Measurements from ENCODE around the gene MAU2.
"Not testable (repeated sequence)": the region's sequence is repeated elsewhere in the genome, so short reads cannot be mapped to it uniquely, and the experiment has no call there.

The MAU2 gene

GRCh38 chr19:19345970-19346369 is 25.3 kb downstream of the MAU2 start:
- DNase-seq (ENCODE audit: low read depth in 3 of 3, low spot score in 1 of 3): no peak

GRCh38 chr19:19347401-19348110 is 26.9 kb downstream of the MAU2 start:
- no peak for DNase-seq (ENCODE audit: low read depth in 3 of 3, low spot score in 1 of 3)

- DNase-seq (ENCODE audit: low read depth in 3 of 3, low spot score in 1 of 3): no peak
Observed at GRCh38 chr19:19348266-19348665, 27.6 kb downstream of the MAU2 start.

DNA sequence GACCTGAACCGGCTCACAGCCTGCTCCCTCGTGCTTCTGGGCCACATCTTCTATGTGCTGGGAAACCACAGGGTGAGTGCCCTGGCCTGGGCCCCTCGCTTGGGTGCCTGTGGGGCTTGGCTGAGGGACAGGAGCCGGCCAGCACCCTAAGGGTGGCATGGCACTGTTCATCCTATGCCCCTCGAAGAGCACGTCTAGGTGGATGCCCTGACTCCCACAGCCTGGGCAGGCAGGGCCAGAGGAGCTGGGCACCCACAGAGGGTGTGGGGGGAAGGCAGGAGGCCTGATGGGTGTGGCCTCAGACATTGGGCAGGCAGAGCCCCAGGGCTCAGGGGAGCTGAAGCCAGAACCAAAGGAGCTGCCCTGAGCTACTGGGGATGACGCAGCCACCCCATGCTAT is 28.7 kb downstream of the MAU2 start:
- no peak for DNase-seq (ENCODE audit: low read depth in 3 of 3, low spot score in 1 of 3)

DNA sequence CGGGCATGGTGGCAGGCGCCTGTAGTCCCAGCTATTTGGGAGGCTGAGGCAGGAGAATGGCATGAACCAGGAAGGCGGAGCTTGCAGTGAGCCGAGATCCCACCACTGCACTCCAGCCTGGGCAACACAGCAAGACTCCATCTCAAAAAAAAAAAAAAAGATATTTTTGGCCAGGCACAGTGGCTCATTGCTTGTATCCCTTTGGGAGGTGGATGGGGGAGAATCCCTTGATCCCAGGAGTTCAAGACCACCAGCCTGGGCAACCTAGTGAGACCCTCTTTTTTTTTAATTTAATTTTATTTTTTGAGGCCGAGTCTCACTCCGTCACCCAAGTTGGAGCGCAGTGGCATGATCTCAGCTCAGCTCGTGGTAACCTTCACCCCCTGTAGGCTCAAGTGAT is 30.1 kb downstream of the MAU2 start:
- not testable (repeated sequence) for DNase-seq (ENCODE audit: low read depth in 3 of 3, low spot score in 1 of 3)

GRCh38 chr19:19352823-19353222 is 32.2 kb downstream of the MAU2 start:
- DNase-seq (ENCODE audit: low read depth in 3 of 3, low spot score in 1 of 3): no peak

DNA sequence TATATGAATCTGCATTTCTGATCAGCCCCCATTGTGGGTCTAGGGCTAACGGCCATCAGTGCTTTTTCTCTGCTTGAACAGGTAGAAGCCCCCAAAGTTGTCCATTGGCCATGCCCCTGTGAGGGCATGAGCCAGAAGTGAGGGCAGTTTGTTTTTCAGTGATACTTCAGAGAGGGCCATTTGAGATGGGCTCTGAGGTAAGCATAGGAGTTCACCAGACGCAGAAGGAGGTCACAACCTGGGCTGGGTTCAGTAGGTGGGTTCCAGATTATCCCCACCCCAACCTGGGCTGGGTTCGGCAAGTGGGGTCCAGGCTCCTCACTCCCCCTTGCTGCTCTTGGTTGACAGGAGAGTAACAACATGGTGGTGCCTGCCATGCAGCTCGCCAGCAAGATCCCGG is 33.4 kb downstream of the MAU2 start:
- DNase-seq (ENCODE audit: low read depth in 3 of 3, low spot score in 1 of 3): no peak

DNA sequence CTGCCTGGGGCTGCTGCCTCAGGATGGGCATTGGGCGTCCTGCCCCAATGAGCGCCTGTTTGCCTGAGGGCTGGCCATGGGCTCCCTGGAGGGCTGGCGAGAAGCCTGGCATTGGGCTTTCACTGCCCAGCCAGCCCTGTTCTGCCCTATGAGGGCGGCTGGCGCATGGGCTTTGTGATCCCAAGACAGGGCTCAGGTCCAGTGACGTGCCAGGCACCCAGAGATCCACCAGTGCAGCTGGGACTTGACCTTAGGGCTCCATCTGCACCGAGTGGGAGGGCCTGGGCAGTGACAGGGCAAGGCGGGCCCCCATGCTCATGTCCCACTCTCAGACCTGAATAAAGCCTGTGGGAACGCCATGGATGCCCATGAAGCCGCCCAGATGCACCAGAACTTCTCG is 34.3 kb downstream of the MAU2 start:
- DNase-seq (ENCODE audit: low read depth in 3 of 3, low spot score in 1 of 3): no peak

- DNase-seq (ENCODE audit: low read depth in 3 of 3, low spot score in 1 of 3): no peak
Observed at GRCh38 chr19:19355606-19356139, 35.0 kb downstream of the MAU2 start.

DNA sequence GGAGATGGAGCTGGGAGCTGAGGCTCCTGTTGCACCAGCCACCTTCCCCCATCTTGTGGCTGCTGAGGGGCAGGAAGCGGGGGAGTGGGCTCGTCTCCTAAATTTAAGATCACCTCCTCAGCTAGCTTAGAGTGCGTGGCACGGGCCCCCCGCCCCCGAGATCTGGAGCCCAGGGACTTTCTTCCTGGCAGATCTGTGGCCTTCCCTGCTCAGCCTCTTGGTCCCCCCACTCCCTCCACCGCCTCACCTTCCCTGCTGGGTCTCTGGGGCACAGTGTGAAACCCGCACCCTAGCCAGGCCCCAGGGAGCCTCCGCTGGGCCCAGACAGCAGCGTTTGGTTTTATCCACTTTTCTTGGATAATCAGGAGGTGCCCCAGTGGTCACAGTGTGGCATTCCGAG is 35.9 kb downstream of the MAU2 start:
- DNase-seq (ENCODE audit: low read depth in 3 of 3, low spot score in 1 of 3): no peak

DNA sequence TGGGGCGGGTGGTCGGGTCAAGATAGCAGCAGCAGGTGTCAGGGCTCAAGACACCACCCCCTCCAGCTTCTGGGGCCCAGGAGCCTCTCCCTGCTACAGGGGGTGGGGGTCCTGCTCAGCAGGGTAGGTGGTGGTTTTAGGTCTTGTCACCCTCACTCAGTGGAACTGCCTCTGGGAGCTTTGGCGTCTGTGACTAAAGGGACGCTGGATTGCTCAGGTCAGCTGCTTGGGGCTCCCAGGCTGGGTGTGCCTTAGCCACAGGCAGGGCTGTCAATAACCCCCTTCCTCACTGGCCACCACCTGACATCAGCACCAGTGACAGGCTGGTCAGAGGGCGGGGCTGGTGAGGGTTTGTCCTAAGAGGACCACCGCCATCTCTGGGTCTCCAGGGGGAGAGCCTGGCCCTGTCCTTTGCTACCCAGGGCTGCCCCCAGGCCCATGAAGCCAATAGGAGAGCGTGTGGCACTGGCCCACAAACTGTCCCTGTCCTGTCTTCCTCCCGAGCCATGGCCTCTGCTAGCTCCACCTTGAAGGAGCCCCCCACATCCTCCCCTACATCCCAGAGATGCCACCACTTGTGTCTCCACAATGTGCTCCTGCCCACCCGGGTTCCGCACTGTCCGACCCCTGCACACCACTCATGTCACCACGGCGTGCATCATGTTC is 36.4 kb downstream of the MAU2 start:
- no peak for DNase-seq (ENCODE audit: low read depth in 3 of 3, low spot score in 1 of 3)

- DNase-seq (ENCODE audit: low read depth in 3 of 3, low spot score in 1 of 3): peak in 2 of 3 donors; percentile 35 to 51
Observed at GRCh38 chr19:19361075-19361594, 40.5 kb downstream of the MAU2 start.

DNA sequence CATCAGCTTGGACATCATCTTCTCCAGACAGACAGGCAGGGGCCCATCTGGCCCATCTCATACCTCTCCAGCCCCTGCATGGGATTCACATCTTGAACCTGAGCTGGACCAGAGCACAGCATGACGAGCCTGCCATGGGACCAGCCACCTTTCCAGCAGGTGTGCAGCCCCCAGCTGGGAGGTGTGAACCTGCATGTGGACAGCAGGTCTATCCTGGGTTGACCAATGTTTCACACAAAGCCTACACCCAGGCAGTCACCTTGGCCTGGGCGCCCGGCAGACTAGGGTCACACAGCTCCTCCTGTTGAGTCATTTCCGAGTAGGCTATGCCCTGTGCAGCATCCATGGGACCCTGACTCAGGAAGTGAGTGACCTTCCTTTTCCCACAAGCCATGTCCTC is 41.4 kb downstream of the MAU2 start:
- no peak for DNase-seq (ENCODE audit: low read depth in 3 of 3, low spot score in 1 of 3)

- peak in 2 of 3 donors; percentile 50 to 54 for DNase-seq (ENCODE audit: low read depth in 3 of 3, low spot score in 1 of 3)
Observed at GRCh38 chr19:19366434-19367396, 46.1 kb downstream of the MAU2 start.

DNA sequence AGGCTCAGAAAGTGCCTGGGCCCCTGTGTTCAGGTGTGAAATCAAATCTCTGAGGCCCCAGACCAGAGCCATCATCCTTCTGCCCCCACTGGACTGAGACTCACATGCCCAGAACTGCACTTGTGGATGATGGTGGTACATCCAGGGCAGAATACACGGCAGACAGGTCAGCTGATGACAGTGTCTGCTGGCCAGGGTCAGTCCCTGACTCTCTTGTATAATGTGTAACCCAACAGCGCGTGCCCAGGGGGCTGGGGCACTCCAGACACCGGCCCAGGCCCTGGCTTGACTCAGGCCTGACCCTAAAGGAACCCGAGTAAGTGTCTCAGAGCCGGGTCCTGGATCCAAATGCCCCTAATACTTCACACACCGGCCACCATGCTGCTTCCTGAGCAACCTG is 47.5 kb downstream of the MAU2 start:
- no peak for DNase-seq (ENCODE audit: low read depth in 3 of 3, low spot score in 1 of 3)

- no peak for DNase-seq (ENCODE audit: low read depth in 3 of 3, low spot score in 1 of 3)
Observed at GRCh38 chr19:19371059-19371458, 50.4 kb downstream of the MAU2 start.

- DNase-seq (ENCODE audit: low read depth in 3 of 3, low spot score in 1 of 3): no peak
Observed at GRCh38 chr19:19372656-19373416, 52.2 kb downstream of the MAU2 start.

DNA sequence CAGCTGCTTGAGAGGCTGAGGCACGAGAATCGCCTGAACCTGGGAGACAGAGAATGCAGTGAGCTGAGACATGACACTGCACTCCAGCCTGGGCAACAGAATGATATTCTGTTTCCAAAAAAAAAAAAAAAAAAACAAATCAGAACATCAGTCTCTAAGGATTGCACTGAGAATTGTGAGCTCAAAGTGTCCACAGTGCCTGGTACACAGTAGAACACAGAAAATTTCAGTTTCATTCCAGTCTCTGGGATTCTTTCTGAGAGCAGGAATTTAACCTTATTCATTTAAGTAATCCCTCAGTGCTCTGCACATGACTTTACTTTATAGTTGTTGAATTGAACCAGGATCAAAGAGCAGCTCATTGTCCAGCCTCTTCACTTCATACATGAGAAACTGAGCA is 58.9 kb downstream of the MAU2 start:
- DNase-seq (ENCODE audit: low read depth in 3 of 3, low spot score in 1 of 3): no peak

DNA sequence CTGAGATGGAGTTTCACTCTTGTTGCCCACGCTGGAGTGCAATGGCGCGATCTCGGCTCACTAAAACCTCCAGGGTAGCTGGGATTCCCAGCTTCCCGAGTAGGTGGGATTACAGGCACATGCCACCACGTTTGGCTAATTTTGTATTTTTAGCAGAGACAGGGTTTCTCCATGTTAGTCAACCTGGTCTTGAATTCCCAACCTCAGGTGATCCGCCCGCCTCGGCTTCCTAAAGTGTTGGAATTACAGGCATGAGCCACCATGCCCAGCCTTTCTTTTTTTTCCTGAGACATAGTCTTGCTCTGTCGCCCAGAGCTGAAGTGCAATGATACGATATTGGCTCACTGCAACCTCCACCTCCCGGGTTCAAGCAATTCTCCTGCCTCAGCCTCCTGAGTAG is 59.7 kb downstream of the MAU2 start:
- DNase-seq (ENCODE audit: low read depth in 3 of 3, low spot score in 1 of 3): not testable (repeated sequence)
